ENCODE results near the gene MAP3K20. TPM values are rescaled to one million over a fixed set of nuclear protein-coding genes. Genes with fewer than 3 reads are reported as not detected.

MAP3K20 gene
- total RNA-seq, 1 donor from 2014 or later: 519 TPM

DNA sequence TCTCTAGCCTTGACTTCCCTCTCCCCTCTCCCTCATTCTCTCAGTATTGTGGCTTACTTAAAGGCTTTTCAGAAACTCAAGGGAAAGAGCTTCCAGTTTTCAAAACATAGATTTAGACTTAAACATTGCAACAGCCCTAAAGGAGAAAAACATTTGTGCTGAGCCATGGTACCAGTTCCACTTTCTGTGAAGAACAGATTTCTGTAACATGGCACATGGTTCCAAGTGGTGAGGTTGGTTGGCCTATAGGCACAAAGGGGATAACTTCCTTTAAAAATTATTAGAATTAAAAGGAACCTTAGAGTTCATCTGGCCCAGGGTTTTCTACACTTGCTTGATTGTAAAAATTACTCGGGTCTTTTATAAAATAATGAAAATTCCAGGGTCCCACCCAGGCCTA is 140.4 kb downstream of the MAP3K20 start:
- intact Hi-C loops (cut with DNase I): no loop called here
- no peak for DNase-seq (ENCODE audit: low spot score)

GRCh38 chr2:173216668-173217067 is 141.0 kb downstream of the MAP3K20 start:
- intact Hi-C loops (cut with DNase I): no loop called here
- no peak for DNase-seq (ENCODE audit: low spot score)

DNA sequence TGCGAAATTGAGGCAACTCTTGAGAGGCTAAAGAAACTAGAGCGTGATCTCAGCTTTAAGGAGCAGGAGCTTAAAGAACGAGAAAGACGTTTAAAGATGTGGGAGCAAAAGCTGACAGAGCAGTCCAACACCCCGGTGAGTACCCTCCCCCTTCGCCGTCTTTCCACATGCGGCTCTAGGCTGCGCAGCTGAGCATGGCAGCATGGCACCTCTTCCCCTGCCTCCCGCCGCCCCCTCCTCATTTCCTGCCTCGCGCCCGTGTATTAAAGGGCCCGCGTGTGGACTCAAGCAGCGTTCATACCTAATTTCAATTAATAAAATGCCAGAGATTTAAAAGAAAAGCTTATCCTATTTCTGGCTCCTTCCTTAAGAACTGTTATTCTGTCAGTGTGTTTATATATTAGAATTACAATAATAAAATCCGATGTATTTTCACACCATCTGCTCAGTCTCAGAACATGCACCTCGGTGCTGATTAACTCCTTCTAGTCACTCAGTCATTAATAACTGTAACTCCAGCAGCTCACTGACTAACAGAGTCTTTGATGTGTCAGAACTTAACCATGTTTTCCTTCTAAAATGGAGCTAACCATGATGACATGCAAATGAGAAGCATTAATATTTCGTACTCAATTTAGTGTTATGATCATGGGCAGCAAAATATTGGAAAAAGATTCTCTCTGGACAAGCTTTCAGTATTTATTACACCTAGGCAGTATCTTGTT is 141.6 kb downstream of the MAP3K20 start:
- no peak for DNase-seq (ENCODE audit: low spot score)
- intact Hi-C loops (cut with DNase I): no loop called here

- no peak for DNase-seq (ENCODE audit: low spot score)
- intact Hi-C loops (cut with DNase I): no loop called here
Measured at GRCh38 chr2:173218326-173219056, 142.8 kb downstream of the MAP3K20 start.

GRCh38 chr2:173221132-173221695 is 145.6 kb downstream of the MAP3K20 start:
- no peak for DNase-seq (ENCODE audit: low spot score)
- intact Hi-C loops (cut with DNase I): loop anchor here (10.0 kb wide), 1 partner anchor 134 kb away; the partner anchor contains the start of gene CDCA7

DNA sequence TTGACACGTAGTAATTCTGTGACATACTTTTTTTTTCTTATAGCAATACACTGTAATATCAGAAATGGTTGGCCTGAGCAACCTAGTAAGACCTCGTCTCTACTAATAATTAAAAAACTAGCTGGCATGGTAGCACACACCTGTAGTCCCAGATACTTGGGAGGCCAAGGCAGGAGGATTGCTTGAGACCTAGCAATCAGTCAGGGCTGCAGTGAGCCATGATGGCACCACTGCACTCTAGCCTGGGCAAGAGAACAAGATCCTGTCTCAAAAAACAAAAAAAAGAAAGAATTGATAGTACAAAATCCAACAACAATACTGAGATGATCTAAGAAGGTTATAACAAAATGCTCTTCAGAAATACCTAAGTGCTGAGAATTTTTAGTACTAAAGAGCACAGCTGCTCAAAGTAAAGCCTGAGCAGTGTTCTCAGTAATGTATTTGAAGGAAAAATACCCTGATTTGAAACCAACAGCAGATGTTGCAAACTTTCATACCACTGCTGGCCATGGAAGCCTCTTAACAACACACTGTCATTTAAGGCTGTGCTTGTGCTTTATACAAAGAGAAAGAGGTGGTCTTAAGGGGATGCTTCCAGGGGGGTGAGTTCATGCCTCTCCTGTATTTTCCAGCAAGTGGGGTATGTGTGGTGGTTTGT is 146.4 kb downstream of the MAP3K20 start:
- intact Hi-C loops (cut with DNase I): loop anchor here (10.0 kb wide), 1 partner anchor 133 kb away; the partner anchor contains the start of gene CDCA7

GRCh38 chr2:173223871-173224270 is 148.2 kb downstream of the MAP3K20 start:
- DNase-seq (ENCODE audit: low spot score): no peak
- intact Hi-C loops (cut with DNase I): loop anchor here (10.0 kb wide), 1 partner anchor 131 kb away; the partner anchor contains the start of gene CDCA7

More for the DNA sequence above, 146.4 kb downstream of the MAP3K20 start:
- no peak for DNase-seq (ENCODE audit: low spot score)

DNA sequence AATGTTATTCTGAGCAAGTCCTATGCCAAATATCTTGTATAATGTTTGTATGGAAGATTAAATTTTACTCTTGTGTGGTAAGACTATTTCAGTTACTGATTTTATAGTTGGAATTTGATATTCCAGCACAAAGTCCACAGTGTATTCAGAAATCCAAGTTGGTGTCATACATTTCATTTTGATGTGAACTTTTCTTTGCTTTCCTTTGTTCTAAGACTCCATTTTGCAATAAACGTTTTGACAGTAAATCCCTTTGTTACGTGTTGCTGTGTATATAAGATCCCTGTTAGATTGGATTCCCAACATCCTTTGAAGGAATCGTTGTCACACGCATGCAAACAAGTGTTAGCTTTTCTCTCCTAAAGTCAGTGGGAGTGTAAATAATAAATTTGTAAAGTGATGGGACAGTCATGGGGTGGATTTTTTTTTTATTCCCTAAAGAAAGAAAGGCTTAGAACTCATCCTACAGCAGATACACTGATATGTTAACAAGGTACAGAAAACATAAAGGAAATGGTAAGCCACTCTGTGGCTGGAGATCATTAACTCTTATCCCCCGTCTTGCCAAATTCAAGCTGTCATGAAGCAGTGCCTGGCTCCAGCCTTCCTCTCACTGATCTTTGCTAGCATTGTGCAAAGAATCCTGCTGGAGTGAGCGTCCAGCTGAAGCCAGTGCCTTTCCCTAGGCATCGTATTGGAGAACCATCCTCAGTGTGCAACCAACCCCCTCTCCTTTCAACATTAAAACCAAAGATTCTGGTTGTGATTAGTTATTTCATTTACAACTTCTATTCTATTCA is 151.5 kb downstream of the MAP3K20 start:
- intact Hi-C loops (cut with DNase I): loop anchor here (10.0 kb wide), 1 partner anchor 128 kb away; the partner anchor contains the start of gene CDCA7

GRCh38 chr2:173229086-173229485 is 153.4 kb downstream of the MAP3K20 start:
- intact Hi-C loops (cut with DNase I): loop anchor here (10.0 kb wide), 1 partner anchor 126 kb away; the partner anchor contains the start of gene CDCA7

More for the DNA sequence above, 151.5 kb downstream of the MAP3K20 start:
- DNase-seq (ENCODE audit: low spot score): no peak

GRCh38 chr2:173230181-173230580 is 154.5 kb downstream of the MAP3K20 start:
- DNase-seq (ENCODE audit: low spot score): no peak
- intact Hi-C loops (cut with DNase I): no loop called here

More at GRCh38 chr2:173229086-173229485, 153.4 kb downstream of the MAP3K20 start:
- no peak for DNase-seq (ENCODE audit: low spot score)

DNA sequence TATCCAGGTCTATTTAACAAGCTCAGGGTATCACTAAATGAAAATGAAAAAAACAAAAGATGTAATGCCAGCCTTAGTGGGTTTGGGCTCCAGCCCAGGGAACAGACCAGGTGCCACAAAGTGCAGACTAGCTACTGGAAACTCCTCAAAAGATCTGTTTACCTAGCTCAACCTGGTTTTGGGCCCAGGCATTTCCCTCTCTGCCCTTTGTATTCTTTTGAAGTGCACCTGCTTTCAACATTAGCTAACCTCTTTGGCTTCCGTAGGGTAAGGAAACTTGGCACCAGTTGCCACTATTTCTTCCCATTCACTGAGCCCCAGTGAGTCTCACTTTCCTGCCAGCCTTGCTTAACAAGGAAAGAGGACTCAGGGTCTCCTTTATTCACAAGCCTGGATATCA is 155.4 kb downstream of the MAP3K20 start:
- intact Hi-C loops (cut with DNase I): no loop called here
- no peak for DNase-seq (ENCODE audit: low spot score)

- intact Hi-C loops (cut with DNase I): no loop called here
- DNase-seq (ENCODE audit: low spot score): no peak
Measured at GRCh38 chr2:173231465-173231864, 155.8 kb downstream of the MAP3K20 start.

DNA sequence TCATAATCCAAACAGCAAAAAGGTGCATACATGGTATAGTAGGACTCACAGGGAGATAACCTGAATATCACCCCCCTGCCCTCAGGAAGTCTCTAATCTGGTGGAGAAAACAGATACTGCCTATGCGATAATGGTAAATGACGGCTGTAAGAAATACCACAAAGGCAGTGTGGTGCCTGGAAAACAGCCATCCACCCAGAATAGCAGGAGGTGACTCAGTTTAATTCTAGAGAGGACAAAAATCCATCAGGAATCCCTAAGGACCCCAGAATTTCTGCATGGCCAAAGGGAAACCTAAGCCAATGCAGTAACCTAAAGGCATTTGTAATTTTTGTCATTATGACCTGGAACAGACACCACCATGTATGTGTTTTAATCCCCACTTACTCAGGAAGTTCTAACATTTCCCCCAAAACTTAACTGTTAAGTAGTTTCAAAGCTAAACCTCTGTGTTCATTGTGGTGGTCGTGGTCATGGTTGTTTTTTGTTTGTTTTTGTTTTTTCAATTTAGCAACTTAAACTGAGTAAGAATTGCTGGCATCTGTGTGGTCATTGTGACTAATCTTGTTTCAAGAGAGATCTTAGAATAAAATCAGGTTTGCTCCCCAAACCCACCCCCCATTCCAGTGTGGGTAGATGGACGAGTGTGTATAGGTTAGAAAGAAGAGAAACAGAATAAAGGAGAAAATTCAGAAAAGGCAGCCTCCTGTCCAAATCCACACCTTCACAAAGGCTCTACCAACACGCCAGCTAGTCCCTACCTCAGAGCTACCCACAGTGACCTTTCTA is 157.5 kb downstream of the MAP3K20 start:
- intact Hi-C loops (cut with DNase I): no loop called here
- no peak for DNase-seq (ENCODE audit: low spot score)

DNA sequence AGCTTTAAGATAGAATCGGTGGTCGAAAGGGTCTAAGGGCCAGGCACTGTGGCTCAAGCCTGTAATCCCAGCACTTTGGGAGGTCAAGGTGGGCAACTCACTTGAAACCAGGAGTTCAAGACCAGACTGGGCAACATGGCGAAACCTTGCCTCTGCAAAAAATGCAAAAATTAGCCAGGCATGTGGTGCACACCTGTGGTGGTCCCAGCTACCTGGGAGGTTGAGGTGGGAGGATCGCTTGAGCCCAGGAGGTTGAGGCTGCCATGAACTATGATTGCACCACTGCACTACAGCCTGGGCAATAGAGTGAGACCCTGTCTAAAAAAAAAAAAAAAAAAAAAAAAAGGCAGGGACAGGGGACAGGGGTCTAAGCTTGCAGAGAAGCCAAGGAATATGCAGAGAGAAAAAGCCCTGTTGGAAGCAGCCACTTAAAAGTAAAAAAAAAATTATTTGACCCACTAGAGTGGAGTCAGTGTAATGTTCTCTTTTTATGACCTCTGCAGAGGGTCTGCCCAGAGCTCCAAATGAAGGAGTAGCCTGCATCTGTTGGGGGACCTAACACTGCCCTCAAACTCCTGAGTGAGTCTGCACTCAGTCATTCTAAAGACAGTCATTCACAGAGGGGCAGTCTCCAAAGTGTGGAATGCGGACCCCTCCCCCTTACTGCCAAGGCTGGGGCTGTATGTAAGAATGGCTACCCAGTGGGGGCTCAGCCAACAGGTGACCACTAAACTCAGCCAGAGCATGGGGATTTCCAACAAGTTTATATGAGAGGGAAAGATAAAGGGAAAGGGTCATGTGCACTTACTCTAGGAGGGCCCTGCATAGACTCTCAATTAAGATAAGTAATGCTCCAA is 160.5 kb downstream of the MAP3K20 start:
- intact Hi-C loops (cut with DNase I): no loop called here
- no peak for DNase-seq (ENCODE audit: low spot score)

GRCh38 chr2:173238385-173238784 is 162.7 kb downstream of the MAP3K20 start:
- no peak for DNase-seq (ENCODE audit: low spot score)
- intact Hi-C loops (cut with DNase I): no loop called here

DNA sequence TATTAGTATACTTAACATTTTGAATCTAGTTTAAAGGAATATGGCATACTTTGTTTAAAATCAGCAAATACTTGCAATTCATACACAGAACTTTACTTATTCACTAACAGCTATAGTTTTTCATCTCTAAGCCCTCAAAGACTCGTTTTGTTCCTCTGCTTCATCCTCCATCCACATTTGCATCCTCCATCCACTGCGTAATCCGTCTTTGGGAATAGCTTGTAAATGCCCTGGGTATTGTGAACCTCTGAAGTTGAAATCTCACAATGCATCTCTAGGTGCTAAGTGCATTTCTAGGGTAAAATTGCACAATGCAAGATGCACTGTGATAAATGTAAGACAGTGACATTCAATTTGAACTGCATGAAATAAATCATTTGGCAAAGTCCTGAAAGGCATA is 163.2 kb downstream of the MAP3K20 start:
- intact Hi-C loops (cut with DNase I): no loop called here
- no peak for DNase-seq (ENCODE audit: low spot score)

- DNase-seq (ENCODE audit: low spot score): no peak
- intact Hi-C loops (cut with DNase I): no loop called here
Measured at GRCh38 chr2:173239644-173240043, 164.0 kb downstream of the MAP3K20 start.

Data from cardiac septum (tissue), 1 donor.